Chondrocyte (in vitro differentiated cells): ENCODE measurements around the gene TMEM163. TPM values are rescaled to one million over a fixed set of nuclear protein-coding genes. Genes with fewer than 3 reads are reported as not detected.

Experiments
- DNase-seq: peaks from one replicate; pipeline ENCODE4 v3.0.0; 2021; ENCODE audit warnings: mixed read lengths, low spot score
- H3K27ac Mint-ChIP-seq: one replicate; pipeline ENCODE4 v1.8.0; 2021; ENCODE audit warnings: mild to moderate bottlenecking, moderate library complexity, mixed read lengths; ENCODE audit not compliant: unreplicated experiment
- H3K27me3 Mint-ChIP-seq: 2 replicates; pipeline ENCODE4 v1.8.0; 2021; ENCODE audit warnings: low read depth, mixed read lengths
- H3K36me3 Mint-ChIP-seq: 2 replicates; pipeline ENCODE4 v1.8.0; 2021; ENCODE audit warnings: low read depth, mixed read lengths
- H3K4me1 Mint-ChIP-seq: 2 replicates; pipeline ENCODE4 v1.8.0; 2021; ENCODE audit warnings: low read depth, mild to moderate bottlenecking, mixed read lengths
- H3K4me3 Mint-ChIP-seq: one replicate; pipeline ENCODE4 v1.8.0; 2021; ENCODE audit warnings: mild to moderate bottlenecking, moderate library complexity, mixed read lengths; ENCODE audit not compliant: unreplicated experiment
- H3K9me3 Mint-ChIP-seq: 2 replicates; pipeline ENCODE4 v1.8.0; 2021; ENCODE audit warnings: low read depth, mixed read lengths
- CTCF ChIP-seq: fragments of 200-600 bp; sonication (generic); IDR thresholded peaks from 2 replicates; pipeline ENCODE4 v1.5.0; 2021; ENCODE audit warnings: antibody characterized with exemption, mild to moderate bottlenecking, moderate library complexity
- total RNA-seq: library from RNA; stranded (reverse); gene quantifications from 3 replicates; pipeline ENCODE4 v1.2.1, GENCODE V29; 2021

The TMEM163 gene
- total RNA-seq, 1 donor from 2014 or later = 0.07 TPM

- Mint-ChIP-seq H3K9me3 (no peaks in the 10 kb centered on the region), H3K36me3 (peaks cover 1% of the 10 kb centered on the region), H3K4me3 (no peak overlapping the region), H3K27ac (no peak overlapping the region), H3K4me1 (peaks cover 14% of the 10 kb centered on the region), H3K27me3 (no peaks in the 10 kb centered on the region)
- no peak for TF ChIP-seq CTCF
- no peak for DNase-seq
Observed at GRCh38 chr2:134448650-134449049, 270.1 kb downstream of the TMEM163 start.

DNA sequence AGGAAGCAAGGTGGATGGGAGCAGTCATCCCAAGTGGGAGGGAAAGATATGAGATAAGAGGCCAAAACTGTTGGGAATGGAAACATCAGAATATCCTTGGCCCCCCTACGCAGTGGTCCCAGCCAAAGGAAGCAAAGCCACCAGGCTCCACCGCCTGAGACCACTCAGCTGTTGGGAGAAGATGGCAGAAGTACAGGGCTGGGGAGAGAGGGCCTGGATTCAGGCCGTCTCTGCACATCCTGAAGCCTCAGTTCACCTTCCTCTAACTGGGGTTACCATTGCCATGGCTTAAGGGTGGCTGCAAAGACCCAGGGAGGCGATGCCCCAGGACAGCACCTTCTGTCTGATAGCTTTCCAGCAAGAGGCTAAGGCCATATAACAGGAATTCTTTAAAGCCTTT, 271.1 kb downstream of the TMEM163 start:
- TF ChIP-seq CTCF = no peak
- Mint-ChIP-seq H3K4me3 (no peak overlapping the region), H3K4me1 (peaks cover 14% of the 10 kb centered on the region), H3K27ac (no peak overlapping the region), H3K9me3 (no peaks in the 10 kb centered on the region), H3K36me3 (peaks cover 4% of the 10 kb centered on the region), H3K27me3 (no peaks in the 10 kb centered on the region)
- no peak for DNase-seq

DNA sequence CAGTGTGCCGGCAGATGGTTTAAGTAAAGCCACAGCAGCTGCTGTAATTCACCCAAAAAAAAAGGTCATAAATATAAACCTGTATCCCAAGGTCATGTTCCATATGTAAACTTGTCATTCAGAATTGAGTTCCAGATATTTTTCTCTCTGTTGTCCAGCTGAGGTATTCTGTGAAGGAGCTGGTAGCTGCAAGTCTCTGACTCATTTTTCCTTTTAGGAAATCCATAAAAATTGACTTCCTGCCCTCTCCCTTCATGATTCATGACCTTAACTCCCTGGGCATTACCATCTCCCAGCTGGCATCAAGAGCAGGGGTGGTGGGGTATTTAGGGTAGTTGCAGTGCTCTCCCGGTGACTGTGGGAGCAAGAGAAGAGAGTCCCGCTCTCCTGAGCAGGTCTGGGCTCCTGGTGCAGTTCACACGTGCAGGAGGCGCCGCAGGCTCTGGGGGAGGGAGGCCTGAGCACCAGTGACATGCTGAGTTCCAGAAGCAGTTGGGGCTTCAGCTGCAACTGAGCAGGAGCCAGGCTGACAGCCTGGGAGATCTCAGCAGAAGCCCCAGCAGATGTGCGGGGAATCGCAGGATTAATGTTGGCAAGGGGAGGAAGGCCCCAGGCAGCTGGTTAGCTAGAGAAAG, 272.3 kb downstream of the TMEM163 start:
- Mint-ChIP-seq H3K4me3 (no peak overlapping the region), H3K27me3 (no peaks in the 10 kb centered on the region), H3K36me3 (peaks cover 6% of the 10 kb centered on the region), H3K27ac (no peak overlapping the region), H3K9me3 (no peaks in the 10 kb centered on the region), H3K4me1 (peaks cover 14% of the 10 kb centered on the region)
- DNase-seq = no peak
- TF ChIP-seq CTCF = no peak

GRCh38 chr2:134445985-134446382, 272.8 kb downstream of the TMEM163 start:
- peaks cover 8% of the 10 kb centered on the region for H3K36me3 Mint-ChIP-seq
- H3K9me3 Mint-ChIP-seq = no peaks in the 10 kb centered on the region
- no peak for DNase-seq
- H3K27me3 Mint-ChIP-seq = no peaks in the 10 kb centered on the region
- no peak for TF ChIP-seq CTCF
- H3K4me3 Mint-ChIP-seq = no peak overlapping the region
- no peak overlapping the region for H3K27ac Mint-ChIP-seq
- H3K4me1 Mint-ChIP-seq = peaks cover 14% of the 10 kb centered on the region

GRCh38 chr2:134445116-134445515, 273.7 kb downstream of the TMEM163 start:
- Mint-ChIP-seq H3K27me3 (no peaks in the 10 kb centered on the region), H3K4me1 (peaks cover 14% of the 10 kb centered on the region), H3K27ac (no peak overlapping the region), H3K36me3 (peaks cover 8% of the 10 kb centered on the region), H3K4me3 (no peak overlapping the region), H3K9me3 (no peaks in the 10 kb centered on the region)
- DNase-seq = no peak
- no peak for TF ChIP-seq CTCF
